Upper lobe of left lung (tissue), 4 donors: ENCODE results near the gene TLK2.

ENCODE experiments used
- CTCF ChIP-seq, 6 experiments: fragments of 450-650 bp in 4 of 6; fragments of 200-600 bp in 2 of 6; sonication (generic) in 2 of 6; IDR thresholded peaks; one replicate each; pipeline ENCODE4 v1.5.1; 2016 to 2019; ENCODE audit warnings: antibody characterized with exemption in 6 of 6
- EP300 ChIP-seq, 4 donors: sonication (generic); formaldehyde crosslinking; IDR thresholded peaks; one replicate each; pipeline ENCODE4 v1.5.1; 2017; ENCODE audit warnings: antibody characterized with exemption in 4 of 4, control low read depth in 2 of 4

GRCh38 chr17:62614142-62614541 is 135.5 kb downstream of the TLK2 start:
- TF ChIP-seq EP300 (IDR thresholded peaks at IDR 0.05) (no peak), CTCF (IDR thresholded peaks at IDR 0.05) (no peak)
